Chondrocyte (in vitro differentiated cells): Measurements from ENCODE around the gene PRAMEF15. TPM values are rescaled to one million over a fixed set of nuclear protein-coding genes. Genes with fewer than 3 reads are reported as not detected.
"Not testable (repeated sequence)": the region's sequence is repeated elsewhere in the genome, so short reads cannot be mapped to it uniquely, and the experiment has no call there.

Source experiments
- DNase-seq: peaks from one replicate; pipeline ENCODE4 v3.0.0; 2021; ENCODE audit warnings: mixed read lengths, low spot score
- H3K27ac Mint-ChIP-seq: one replicate; pipeline ENCODE4 v1.8.0; 2021; ENCODE audit warnings: mild to moderate bottlenecking, moderate library complexity, mixed read lengths; ENCODE audit not compliant: unreplicated experiment
- H3K27me3 Mint-ChIP-seq: 2 replicates; pipeline ENCODE4 v1.8.0; 2021; ENCODE audit warnings: low read depth, mixed read lengths
- H3K36me3 Mint-ChIP-seq: 2 replicates; pipeline ENCODE4 v1.8.0; 2021; ENCODE audit warnings: low read depth, mixed read lengths
- H3K4me1 Mint-ChIP-seq: 2 replicates; pipeline ENCODE4 v1.8.0; 2021; ENCODE audit warnings: low read depth, mild to moderate bottlenecking, mixed read lengths
- H3K4me3 Mint-ChIP-seq: one replicate; pipeline ENCODE4 v1.8.0; 2021; ENCODE audit warnings: mild to moderate bottlenecking, moderate library complexity, mixed read lengths; ENCODE audit not compliant: unreplicated experiment
- H3K9me3 Mint-ChIP-seq: 2 replicates; pipeline ENCODE4 v1.8.0; 2021; ENCODE audit warnings: low read depth, mixed read lengths
- total RNA-seq: library from RNA; stranded (reverse); gene quantifications from 3 replicates; pipeline ENCODE4 v1.2.1, GENCODE V29; 2021
- TF ChIP-seq, protein P1 (sequence below): fragments of 200-600 bp; sonication (generic); IDR thresholded peaks from 2 replicates; pipeline ENCODE4 v1.5.0; 2021; ENCODE audit warnings: antibody characterized with exemption, mild to moderate bottlenecking, moderate library complexity

PRAMEF15 gene
- total RNA-seq, 1 donor from 2014 or later, result not detected

DNA sequence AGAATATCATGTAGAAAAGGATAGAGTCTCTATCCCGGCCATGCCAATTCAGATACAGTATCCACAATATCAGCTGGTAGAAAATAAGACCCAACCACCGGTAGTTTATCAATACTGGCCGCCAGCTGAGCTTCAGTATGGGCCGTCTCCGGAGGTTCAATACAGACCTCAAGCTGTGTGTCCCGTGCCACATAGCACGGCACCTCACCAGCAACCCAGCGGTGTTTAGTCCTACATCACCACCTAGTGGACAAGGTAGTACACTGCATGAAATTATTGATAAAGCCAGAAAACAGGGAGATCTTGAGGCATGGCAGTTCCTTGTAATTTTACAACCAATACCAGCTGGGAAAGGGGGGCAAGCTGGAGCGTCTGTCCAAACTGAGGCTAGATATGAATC, 39.1 kb downstream of the PRAMEF15 start:
- H3K27ac Mint-ChIP-seq, H3K4me3 Mint-ChIP-seq, DNase-seq, H3K36me3 Mint-ChIP-seq, H3K27me3 Mint-ChIP-seq, H3K4me1 Mint-ChIP-seq: not testable (repeated sequence)
- peaks cover 10% of the 10 kb centered on the region for H3K9me3 Mint-ChIP-seq
- TF ChIP-seq, protein P1, sequence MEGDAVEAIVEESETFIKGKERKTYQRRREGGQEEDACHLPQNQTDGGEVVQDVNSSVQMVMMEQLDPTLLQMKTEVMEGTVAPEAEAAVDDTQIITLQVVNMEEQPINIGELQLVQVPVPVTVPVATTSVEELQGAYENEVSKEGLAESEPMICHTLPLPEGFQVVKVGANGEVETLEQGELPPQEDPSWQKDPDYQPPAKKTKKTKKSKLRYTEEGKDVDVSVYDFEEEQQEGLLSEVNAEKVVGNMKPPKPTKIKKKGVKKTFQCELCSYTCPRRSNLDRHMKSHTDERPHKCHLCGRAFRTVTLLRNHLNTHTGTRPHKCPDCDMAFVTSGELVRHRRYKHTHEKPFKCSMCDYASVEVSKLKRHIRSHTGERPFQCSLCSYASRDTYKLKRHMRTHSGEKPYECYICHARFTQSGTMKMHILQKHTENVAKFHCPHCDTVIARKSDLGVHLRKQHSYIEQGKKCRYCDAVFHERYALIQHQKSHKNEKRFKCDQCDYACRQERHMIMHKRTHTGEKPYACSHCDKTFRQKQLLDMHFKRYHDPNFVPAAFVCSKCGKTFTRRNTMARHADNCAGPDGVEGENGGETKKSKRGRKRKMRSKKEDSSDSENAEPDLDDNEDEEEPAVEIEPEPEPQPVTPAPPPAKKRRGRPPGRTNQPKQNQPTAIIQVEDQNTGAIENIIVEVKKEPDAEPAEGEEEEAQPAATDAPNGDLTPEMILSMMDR, result peak; percentile 14

DNA sequence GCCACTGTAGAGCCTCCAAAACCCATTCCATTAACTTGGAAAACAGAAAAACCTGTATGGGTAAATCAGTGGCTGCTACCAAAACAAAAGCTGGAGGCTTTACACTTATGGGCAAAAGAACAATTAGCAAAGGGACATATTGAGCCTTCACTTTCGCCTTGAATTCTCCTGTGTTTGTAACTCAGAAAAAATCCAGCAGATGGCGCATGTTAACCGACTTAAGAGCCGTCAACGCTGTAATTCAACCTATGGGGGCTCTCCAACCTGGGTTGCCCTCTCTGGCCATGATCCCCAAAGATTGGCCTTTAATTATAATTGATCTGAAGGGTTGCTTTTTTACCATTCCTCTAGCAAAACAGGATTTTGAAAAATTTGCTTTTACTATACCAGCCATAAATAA, 41.4 kb downstream of the PRAMEF15 start:
- TF ChIP-seq, protein P1, result peak; percentile 80
- not testable (repeated sequence) for H3K4me3 Mint-ChIP-seq, DNase-seq, H3K27me3 Mint-ChIP-seq, H3K27ac Mint-ChIP-seq, H3K4me1 Mint-ChIP-seq, H3K36me3 Mint-ChIP-seq
- H3K9me3 Mint-ChIP-seq, result peaks cover 10% of the 10 kb centered on the region

DNA sequence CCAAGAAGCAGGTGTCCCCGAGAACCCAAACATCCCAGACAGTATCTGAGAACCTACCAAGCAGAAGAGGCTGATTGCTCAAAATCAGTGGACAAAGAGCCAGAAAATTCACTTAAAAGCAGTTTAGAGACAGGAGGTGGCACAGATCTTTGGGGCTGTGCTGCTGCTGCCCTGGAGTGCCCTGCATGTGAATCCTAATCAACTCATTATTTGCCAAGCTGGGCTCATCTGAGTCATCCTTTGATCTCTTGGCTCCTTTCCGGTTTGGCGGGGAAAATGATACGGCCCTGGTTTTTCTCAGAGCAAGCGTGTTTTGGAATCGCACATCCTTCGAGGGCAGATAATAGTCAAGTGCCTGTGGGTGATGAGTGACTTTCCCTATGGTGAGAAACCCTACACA, 47.0 kb downstream of the PRAMEF15 start:
- not testable (repeated sequence) for H3K4me1 Mint-ChIP-seq, H3K4me3 Mint-ChIP-seq, DNase-seq, H3K27ac Mint-ChIP-seq, H3K36me3 Mint-ChIP-seq, H3K9me3 Mint-ChIP-seq, H3K27me3 Mint-ChIP-seq

DNA sequence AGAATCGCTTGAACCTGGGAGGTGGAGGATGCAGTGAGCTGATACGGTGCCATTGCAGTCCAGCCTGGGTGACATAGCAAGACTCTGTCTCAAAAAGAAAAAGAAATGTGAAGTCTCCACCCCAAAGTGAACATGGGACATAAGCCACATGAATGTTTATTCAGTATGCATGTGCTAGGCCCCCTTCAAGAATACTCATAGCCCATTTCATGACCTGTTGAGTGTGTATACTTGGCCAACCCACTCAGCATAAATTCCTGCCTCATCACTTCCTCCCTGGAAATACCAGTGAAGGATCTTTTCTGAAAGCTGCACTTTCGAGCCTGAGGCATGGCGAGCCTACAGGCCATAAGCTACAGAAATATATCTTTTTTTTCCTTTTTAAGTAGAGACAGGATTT, 49.5 kb downstream of the PRAMEF15 start:
- not testable (repeated sequence) for H3K27ac Mint-ChIP-seq, H3K4me1 Mint-ChIP-seq, H3K4me3 Mint-ChIP-seq, H3K27me3 Mint-ChIP-seq, DNase-seq, H3K9me3 Mint-ChIP-seq, H3K36me3 Mint-ChIP-seq

DNA sequence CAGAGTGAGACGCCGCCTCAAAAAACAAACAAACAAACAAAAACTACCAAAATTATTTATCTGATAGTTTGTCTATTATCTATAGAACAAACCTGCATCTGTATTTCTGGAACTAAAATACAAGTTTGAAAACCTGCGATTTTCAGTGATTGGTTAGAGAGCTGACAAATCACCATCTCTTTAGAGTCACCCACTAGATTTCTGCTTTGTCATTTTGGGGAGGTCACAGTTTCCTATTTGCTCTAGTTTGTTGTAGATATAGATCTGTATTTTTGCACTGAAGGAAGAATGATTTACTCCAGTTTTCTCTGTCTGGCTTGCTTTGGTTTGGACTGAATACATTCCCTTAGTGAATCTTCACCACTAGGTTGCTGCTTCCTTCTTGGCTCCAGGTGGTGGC, 51.2 kb downstream of the PRAMEF15 start:
- not testable (repeated sequence) for H3K27ac Mint-ChIP-seq, DNase-seq, H3K36me3 Mint-ChIP-seq, H3K27me3 Mint-ChIP-seq, H3K4me1 Mint-ChIP-seq, H3K4me3 Mint-ChIP-seq
- peaks cover 19% of the 10 kb centered on the region for H3K9me3 Mint-ChIP-seq

DNA sequence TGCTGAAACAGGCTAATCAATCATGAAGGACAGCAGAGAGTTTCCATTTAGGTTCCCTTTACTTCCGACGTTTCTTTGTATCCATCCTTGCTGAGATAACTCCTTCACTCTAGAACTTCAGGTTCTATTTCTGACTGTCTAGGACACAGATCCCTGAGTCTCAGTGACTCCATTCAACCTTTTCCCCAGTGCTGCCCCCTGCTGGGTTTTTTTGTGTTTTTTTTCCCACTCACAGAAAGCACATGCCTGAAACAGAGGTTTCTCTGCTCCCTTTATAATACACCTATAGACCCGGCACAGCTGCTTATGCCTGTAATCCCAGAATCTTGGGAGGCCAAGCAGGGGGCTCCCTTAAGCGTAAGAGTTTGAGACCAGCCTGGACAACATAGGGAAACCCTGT, 53.2 kb downstream of the PRAMEF15 start:
- not testable (repeated sequence) for H3K27ac Mint-ChIP-seq, H3K27me3 Mint-ChIP-seq, H3K4me1 Mint-ChIP-seq, DNase-seq, H3K4me3 Mint-ChIP-seq, H3K36me3 Mint-ChIP-seq
- peaks cover 22% of the 10 kb centered on the region for H3K9me3 Mint-ChIP-seq

Other genes starting within 250 kb of the PRAMEF15 start
- gene PRAMEF25, start 244.8 kb upstream of the PRAMEF15 start, total RNA-seq, result not detected in 3 replicates
- gene HNRNPCL2, start 198.7 kb upstream of the PRAMEF15 start, total RNA-seq, result not detected in 3 replicates
- not detected in 3 replicates for gene PRAMEF26, start 159.6 kb upstream of the PRAMEF15 start, total RNA-seq
- not detected in 3 replicates for gene HNRNPCL4, start 149.9 kb upstream of the PRAMEF15 start, total RNA-seq
- not detected in 3 replicates for gene PRAMEF9, start 143.7 kb upstream of the PRAMEF15 start, total RNA-seq
- gene PRAMEF13, start 114.2 kb upstream of the PRAMEF15 start, total RNA-seq, result not detected in 3 replicates
- not detected in 3 replicates for gene PRAMEF18, start 89.4 kb upstream of the PRAMEF15 start, total RNA-seq
- not detected in 3 replicates for gene PRAMEF5, start 61.4 kb upstream of the PRAMEF15 start, total RNA-seq
- not detected in 3 replicates for gene PRAMEF8, start 30.4 kb upstream of the PRAMEF15 start, total RNA-seq
- not detected in 3 replicates for gene PRAMEF33, start 12.0 kb upstream of the PRAMEF15 start, total RNA-seq
- not detected in 3 replicates for gene PRAMEF14, start 31.6 kb downstream of the PRAMEF15 start, total RNA-seq
- not detected in 3 replicates for gene PRAMEF19, start 56.4 kb downstream of the PRAMEF15 start, total RNA-seq
- not detected in 3 replicates for gene PRAMEF17, start 74.1 kb downstream of the PRAMEF15 start, total RNA-seq
- not detected in 3 replicates for gene PRAMEF20, start 94.9 kb downstream of the PRAMEF15 start, total RNA-seq
- not detected in 3 replicates for gene LRRC38, start 198.4 kb downstream of the PRAMEF15 start, total RNA-seq